OCI-LY7 (cell line): Measurements from ENCODE around the gene GPATCH2. TPM values are rescaled to one million over a fixed set of nuclear protein-coding genes. Genes with fewer than 3 reads are reported as not detected.

ENCODE experiments used
- BruUV-seq: library from RNA; stranded (reverse); fragments of 400-500 nt; replicated peaks from 2 replicates; lab custom pipeline; 2021; lab: Mats Ljungman, UMichigan
- CTCF ChIA-PET: fragments of 300-600 bp; sonication (Branson Sonifier 250); formaldehyde crosslinking; loops from one replicate; lab custom pipeline; 2022; ENCODE audit warnings: antibody characterized with exemption; ENCODE audit not compliant: unreplicated experiment; lab: Charles Lee
- POLR2A ChIA-PET: fragments of 300-600 bp; sonication (Branson Sonifier 250); formaldehyde crosslinking; loops from one replicate; lab custom pipeline; 2022; ENCODE audit warnings: antibody characterized with exemption; lab: Charles Lee
- DNase-seq: peaks from one replicate; pipeline ENCODE4 v3.0.0-alpha.2; 2015; ENCODE audit warnings: low spot score
- H2AFZ ChIP-seq: fragments of 200-600 bp; sonication (generic), shearing (Covaris generic); 2 replicates; pipeline ENCODE4 v1.6.1; 2014; ENCODE audit warnings: mild to moderate bottlenecking, antibody characterized with exemption, low read length, moderate library complexity
- H3K27ac ChIP-seq: fragments of 200-600 bp; sonication (generic); 2 replicates; pipeline ENCODE4 v1.5.1; 2014; ENCODE audit warnings: mixed run types, low read depth, mild to moderate bottlenecking, moderate library complexity, low read length, inconsistent platforms; ENCODE audit not compliant: poor library complexity, severe bottlenecking
- H3K36me3 ChIP-seq: fragments of 200-600 bp; sonication (generic); 2 replicates; pipeline ENCODE4 v1.6.1; 2014; ENCODE audit warnings: mild to moderate bottlenecking, antibody characterized with exemption, low read length, moderate library complexity, mixed read lengths; ENCODE audit not compliant: insufficient read depth
- H3K4me1 ChIP-seq: fragments of 200-600 bp; sonication (generic); 2 replicates; pipeline ENCODE4 v1.5.1; 2014; ENCODE audit warnings: mild to moderate bottlenecking, low read length; ENCODE audit not compliant: insufficient read depth, poor library complexity, severe bottlenecking
- H3K4me2 ChIP-seq: fragments of 200-600 bp; sonication (generic); 2 replicates; pipeline ENCODE4 v1.6.1; 2014; ENCODE audit warnings: mild to moderate bottlenecking, low read length
- H3K4me3 ChIP-seq: fragments of 200-600 bp; sonication (generic); 2 replicates; pipeline ENCODE4 v1.5.1; 2014; ENCODE audit warnings: mild to moderate bottlenecking, low read depth, low read length; ENCODE audit not compliant: poor library complexity, severe bottlenecking
- H3K79me2 ChIP-seq: fragments of 200-600 bp; sonication (generic); 2 replicates; pipeline ENCODE4 v1.6.1; 2016; ENCODE audit warnings: low read depth, mild to moderate bottlenecking, low read length, moderate library complexity, mixed read lengths; ENCODE audit not compliant: insufficient read depth
- H3K9me2 ChIP-seq: fragments of 200-600 bp; sonication (generic); 2 replicates; pipeline ENCODE4 v1.6.1; 2016; ENCODE audit warnings: mild to moderate bottlenecking, low read length, mixed read lengths; ENCODE audit not compliant: insufficient read depth
- H3K9me3 ChIP-seq: fragments of 200-600 bp; sonication (generic); 2 replicates; pipeline ENCODE4 v1.6.1; 2014; ENCODE audit warnings: mild to moderate bottlenecking, mixed run types, low read length, mixed read lengths
- H4K20me1 ChIP-seq: fragments of 200-600 bp; sonication (generic); 2 replicates; pipeline ENCODE4 v1.6.1; 2014; ENCODE audit warnings: mild to moderate bottlenecking, antibody characterized with exemption, low read length, moderate library complexity, mixed read lengths; ENCODE audit not compliant: insufficient read depth
- EZH2phosphoT487 ChIP-seq: fragments of 200-600 bp; sonication (generic); IDR thresholded peaks from 2 replicates; pipeline ENCODE4 v1.6.1; 2018; ENCODE audit warnings: low read depth, borderline replicate concordance, mild to moderate bottlenecking, mixed run types, antibody characterized with exemption, low read length, moderate library complexity, mixed read lengths
- intact Hi-C: fragments of 100-400 bp; cut with micrococcal nuclease; formaldehyde crosslinking; loops from one replicate; pipeline ENCODE4 v1.10.0; 2022; ENCODE audit not compliant: unreplicated experiment
- total RNA-seq, 2 experiments: library from RNA; depleted of rRNA in 1 of 2; stranded (reverse); fragments of >200 nt in 1 of 2; shearing (Covaris generic) in 1 of 2; gene quantifications; 2 replicates each; pipeline ENCODE4 v1.2.3, GENCODE V29; 2014 to 2022
- TF ChIP-seq, protein P1 (sequence below): fragments of 200-600 bp; sonication (generic); conservative IDR thresholded peaks from 2 replicates; pipeline ENCODE4 v1.5.1; 2014; ENCODE audit warnings: mild to moderate bottlenecking, antibody characterized with exemption, low read length, moderate library complexity, mixed read lengths

Gene GPATCH2
- total RNA-seq, 2 experiments from 2014 or later = 8.8 to 12.7 TPM

DNA sequence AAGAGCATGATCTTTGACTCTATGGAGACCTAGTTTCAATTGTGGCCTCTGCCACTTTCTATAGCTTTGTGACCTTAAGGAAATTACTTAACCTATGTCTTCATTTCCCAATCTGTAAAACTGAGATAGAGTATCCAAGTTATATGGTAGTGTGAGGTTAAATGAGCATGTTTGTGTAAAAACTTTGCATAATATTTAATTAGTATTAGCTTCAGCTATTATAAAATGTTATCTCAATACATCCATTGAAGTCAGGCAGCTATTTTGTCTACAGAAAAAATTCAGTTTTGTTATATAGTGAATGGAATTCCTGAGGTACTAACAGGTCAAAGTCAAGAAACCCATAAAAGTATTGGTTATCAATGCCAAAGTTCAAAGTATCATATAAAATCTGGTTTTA is 53.6 kb downstream of the GPATCH2 start:
- no peaks in the 10 kb centered on the region for H3K79me2 ChIP-seq
- H3K4me1 ChIP-seq = no peaks in the 10 kb centered on the region
- no peaks in the 10 kb centered on the region for H3K9me2 ChIP-seq
- no TSS peak for BruUV-seq
- H3K27ac ChIP-seq = no peak overlapping the region
- no peaks in the 10 kb centered on the region for H3K9me3 ChIP-seq
- H4K20me1 ChIP-seq = no peaks in the 10 kb centered on the region
- no peaks in the 10 kb centered on the region for H3K36me3 ChIP-seq
- intact Hi-C loops = no loop called here
- TF ChIP-seq, protein P1, sequence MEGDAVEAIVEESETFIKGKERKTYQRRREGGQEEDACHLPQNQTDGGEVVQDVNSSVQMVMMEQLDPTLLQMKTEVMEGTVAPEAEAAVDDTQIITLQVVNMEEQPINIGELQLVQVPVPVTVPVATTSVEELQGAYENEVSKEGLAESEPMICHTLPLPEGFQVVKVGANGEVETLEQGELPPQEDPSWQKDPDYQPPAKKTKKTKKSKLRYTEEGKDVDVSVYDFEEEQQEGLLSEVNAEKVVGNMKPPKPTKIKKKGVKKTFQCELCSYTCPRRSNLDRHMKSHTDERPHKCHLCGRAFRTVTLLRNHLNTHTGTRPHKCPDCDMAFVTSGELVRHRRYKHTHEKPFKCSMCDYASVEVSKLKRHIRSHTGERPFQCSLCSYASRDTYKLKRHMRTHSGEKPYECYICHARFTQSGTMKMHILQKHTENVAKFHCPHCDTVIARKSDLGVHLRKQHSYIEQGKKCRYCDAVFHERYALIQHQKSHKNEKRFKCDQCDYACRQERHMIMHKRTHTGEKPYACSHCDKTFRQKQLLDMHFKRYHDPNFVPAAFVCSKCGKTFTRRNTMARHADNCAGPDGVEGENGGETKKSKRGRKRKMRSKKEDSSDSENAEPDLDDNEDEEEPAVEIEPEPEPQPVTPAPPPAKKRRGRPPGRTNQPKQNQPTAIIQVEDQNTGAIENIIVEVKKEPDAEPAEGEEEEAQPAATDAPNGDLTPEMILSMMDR = no peak
- no peak for TF ChIP-seq EZH2phosphoT487
- H3K4me2 ChIP-seq = no peak overlapping the region
- CTCF ChIA-PET = no interaction called here
- POLR2A ChIA-PET = interaction anchor here (0.8 kb wide), 1 partner anchor 152 kb away, joined by 3 read pairs; no protein-coding TSS in a partner anchor
- no peak overlapping the region for H3K4me3 ChIP-seq
- DNase-seq = no peak
- H2AFZ ChIP-seq = no peak overlapping the region

DNA sequence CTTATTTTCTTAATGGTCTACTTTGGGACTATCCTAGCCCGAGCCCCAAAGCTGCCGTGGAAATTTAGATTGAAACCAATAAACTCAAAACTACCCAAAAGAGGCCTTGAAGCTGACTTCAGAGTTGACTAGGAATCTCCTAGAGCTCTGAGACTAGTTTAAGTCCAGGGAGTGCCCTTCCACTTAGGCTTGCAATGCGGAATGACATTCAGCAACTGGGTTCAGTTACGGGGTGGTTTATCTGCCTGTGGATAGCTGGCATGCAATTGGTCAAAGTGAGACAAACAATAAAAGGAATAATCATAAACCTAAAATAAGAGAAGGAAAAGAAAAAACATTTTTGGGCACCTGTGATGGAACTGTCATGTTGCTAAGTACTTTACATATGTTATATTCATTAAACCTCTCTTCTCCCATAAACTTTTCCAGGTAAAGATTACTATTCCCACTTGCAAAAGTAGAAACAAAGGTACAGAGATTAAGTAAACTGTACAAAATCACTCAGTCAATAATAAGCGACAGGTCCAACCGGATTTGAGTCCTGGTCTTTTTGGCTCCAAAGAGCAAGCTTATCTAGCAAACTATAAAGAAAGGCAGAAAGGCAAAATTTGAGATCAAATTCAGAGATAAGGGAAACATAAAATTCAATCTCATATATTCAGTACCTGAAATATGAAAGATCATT is 56.5 kb downstream of the GPATCH2 start:
- Histone ChIP-seq H3K27ac (no peak overlapping the region), H3K79me2 (no peaks in the 10 kb centered on the region), H2AFZ (no peak overlapping the region), H3K36me3 (no peaks in the 10 kb centered on the region), H3K4me3 (no peak overlapping the region), H3K4me2 (no peak overlapping the region), H3K4me1 (no peaks in the 10 kb centered on the region), H4K20me1 (no peaks in the 10 kb centered on the region), H3K9me3 (no peaks in the 10 kb centered on the region), H3K9me2 (no peaks in the 10 kb centered on the region)
- DNase-seq = no peak
- intact Hi-C loops = no loop called here
- TF ChIP-seq EZH2phosphoT487 = no peak
- TF ChIP-seq, protein P1 = no peak
- POLR2A ChIA-PET = interaction anchor here (0.7 to 0.9 kb wide), 2 partner anchors 71 to 1728 kb away, joined by 3 to 4 read pairs; no protein-coding TSS in a partner anchor
- BruUV-seq = no TSS peak
- CTCF ChIA-PET = no interaction called here

DNA sequence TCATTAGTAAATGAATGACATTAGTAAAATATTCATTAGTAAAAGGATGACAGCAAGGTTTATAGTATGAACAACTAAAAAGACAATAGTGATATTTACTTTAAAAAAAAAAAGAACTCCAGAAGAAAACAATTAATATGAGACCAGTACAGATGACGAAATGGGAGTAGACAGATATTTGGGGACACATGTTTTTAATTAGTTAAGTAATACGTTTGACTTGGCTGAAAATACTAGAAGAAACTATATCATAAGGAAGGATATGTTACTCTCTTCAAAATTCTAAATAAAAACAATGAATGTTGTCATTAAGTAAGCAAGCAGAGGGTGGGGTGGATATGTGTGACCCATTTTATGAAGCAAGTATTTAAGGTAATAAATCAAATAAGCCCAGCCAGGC is 61.9 kb downstream of the GPATCH2 start:
- no peak overlapping the region for H3K4me3 ChIP-seq
- CTCF ChIA-PET = no interaction called here
- no peaks in the 10 kb centered on the region for H4K20me1 ChIP-seq
- no peak for DNase-seq
- H3K4me2 ChIP-seq = no peak overlapping the region
- BruUV-seq = no TSS peak
- no peak overlapping the region for H3K27ac ChIP-seq
- no peaks in the 10 kb centered on the region for H3K4me1 ChIP-seq
- no peaks in the 10 kb centered on the region for H3K79me2 ChIP-seq
- intact Hi-C loops = no loop called here
- H3K9me2 ChIP-seq = no peaks in the 10 kb centered on the region; the same call in 1 of the 2 replicates
- TF ChIP-seq, protein P1 = no peak
- TF ChIP-seq EZH2phosphoT487 = no peak
- no peaks in the 10 kb centered on the region for H3K9me3 ChIP-seq
- H3K36me3 ChIP-seq = no peaks in the 10 kb centered on the region
- no peak overlapping the region for H2AFZ ChIP-seq
- POLR2A ChIA-PET = interaction anchor here (1.3 kb wide), 1 partner anchor 28 kb away, joined by 3 read pairs; no protein-coding TSS in a partner anchor
